Caco-2 (cell line): Measurements from ENCODE around the gene RASGRP1. TPM values are rescaled to one million over a fixed set of nuclear protein-coding genes. Genes with fewer than 3 reads are reported as not detected.

ENCODE experiments used
- BruUV-seq: library from RNA; stranded (reverse); fragments of 400-500 nt; replicated peaks from 2 replicates; lab custom pipeline; 2021; lab: Mats Ljungman, UMichigan
- CTCF ChIA-PET: fragments of 300-600 bp; sonication (Branson Sonifier 250); formaldehyde crosslinking; loops from one replicate; lab custom pipeline; 2022; ENCODE audit warnings: antibody characterized with exemption; lab: Charles Lee
- POLR2A ChIA-PET: fragments of 300-600 bp; sonication (Branson Sonifier 250); formaldehyde crosslinking; loops from one replicate; lab custom pipeline; 2022; ENCODE audit warnings: antibody characterized with exemption; lab: Charles Lee
- DNase-seq, 2 experiments: peaks; one replicate each; pipeline versions ENCODE4 v3.0.0 to v3.0.0-alpha.2; 2020 to 2022
- H3K27me3 ChIP-seq: replicated peaks from 2 replicates; pipeline ENCODE4 v1.6.0; 2011; ENCODE audit warnings: low read length; ENCODE audit not compliant: control insufficient read depth, insufficient read depth
- H3K36me3 ChIP-seq: 2 replicates; pipeline ENCODE4 v1.5.1; 2011; ENCODE audit warnings: low read length; ENCODE audit not compliant: control insufficient read depth, insufficient read depth
- H3K4me1 ChIP-seq: fragments of 250-450 bp; sonication (Bioruptor Pico); 2 replicates; pipeline ENCODE4 v1.5.1; 2020; ENCODE audit warnings: mild to moderate bottlenecking
- H3K4me3 ChIP-seq: 2 replicates; pipeline ENCODE4 v1.5.1; 2011; ENCODE audit warnings: low read depth, mild to moderate bottlenecking, control low read depth, low read length
- H3K9me3 ChIP-seq: fragments of 250-450 bp; sonication (Bioruptor Pico); 2 replicates; pipeline ENCODE4 v1.5.1; 2020; ENCODE audit warnings: mild to moderate bottlenecking, moderate library complexity
- H3K27ac Mint-ChIP-seq: one replicate; pipeline ENCODE4 v1.8.0; 2022; ENCODE audit warnings: mixed read lengths; ENCODE audit not compliant: unreplicated experiment
- H3K27me3 Mint-ChIP-seq: one replicate; pipeline ENCODE4 v1.8.0; 2022; ENCODE audit warnings: mixed read lengths; ENCODE audit not compliant: insufficient read depth, unreplicated experiment
- H3K36me3 Mint-ChIP-seq: one replicate; pipeline ENCODE4 v1.8.0; 2022; ENCODE audit warnings: mild to moderate bottlenecking, mixed read lengths; ENCODE audit not compliant: insufficient read depth, unreplicated experiment
- H3K4me1 Mint-ChIP-seq: one replicate; pipeline ENCODE4 v1.8.0; 2022; ENCODE audit warnings: low read depth, mixed read lengths; ENCODE audit not compliant: unreplicated experiment
- H3K4me3 Mint-ChIP-seq: one replicate; pipeline ENCODE4 v1.8.0; 2022; ENCODE audit warnings: mild to moderate bottlenecking, moderate library complexity, mixed read lengths; ENCODE audit not compliant: unreplicated experiment
- H3K9me3 Mint-ChIP-seq: one replicate; pipeline ENCODE4 v1.8.0; 2022; ENCODE audit warnings: mixed read lengths; ENCODE audit not compliant: unreplicated experiment
- CTCF ChIP-seq, 2 experiments: fragments of 200-600 bp in 1 of 2; IDR thresholded peaks; 1 replicate in 1 of 2; 2 replicates in 1 of 2; pipeline versions ENCODE4 v1.5.1 to v1.8.0; 2011 to 2022; ENCODE audit warnings: antibody characterized with exemption in 1 of 2, control low read depth in 1 of 2, inconsistent platforms in 1 of 2, low read depth in 1 of 2, low read length in 1 of 2, mild to moderate bottlenecking in 1 of 2, moderate library complexity in 1 of 2; ENCODE audit not compliant: insufficient read depth in 1 of 2, severe bottlenecking in 1 of 2, unreplicated experiment in 1 of 2
- intact Hi-C: fragments of 100-400 bp; cut with micrococcal nuclease; formaldehyde crosslinking; loops from one replicate; pipeline ENCODE4 v1.10.0; 2022; ENCODE audit not compliant: unreplicated experiment
- total RNA-seq: library from RNA; stranded (reverse); gene quantifications from 2 replicates; pipeline ENCODE4 v1.2.3, GENCODE V29; 2022

RASGRP1 gene
- total RNA-seq, 1 experiment from 2014 or later, result 7.3 TPM

GRCh38 chr15:38565287-38565670 is 665 bp upstream of the RASGRP1 start:
- Mint-ChIP-seq H3K27me3 (no peaks in the 10 kb centered on the region), H3K27ac (no peak overlapping the region), H3K4me1 (no peaks in the 10 kb centered on the region), H3K4me3 (peak overlapping the region; percentile 88), H3K9me3 (no peaks in the 10 kb centered on the region), H3K36me3 (no peaks in the 10 kb centered on the region)
- Histone ChIP-seq H3K4me3 (no peak overlapping the region), H3K9me3 (no peaks in the 10 kb centered on the region), H3K4me1 (no peaks in the 10 kb centered on the region), H3K36me3 (no peaks in the 10 kb centered on the region), H3K27me3 (no peaks in the 10 kb centered on the region)
- no peak for TF ChIP-seq CTCF (IDR thresholded peaks at IDR 0.05; ENCODE audit: insufficient read depth in 1 of 2, low read depth in 1 of 2, low read length in 1 of 2, severe bottlenecking in 1 of 2, unreplicated experiment in 1 of 2)
- ChIA-PET CTCF (interaction anchor here (0.8 to 1.2 kb wide), 3 partner anchors 82 to 137 kb away, joined by 3 read pairs; no protein-coding TSS in a partner anchor), POLR2A (no interaction called here)
- DNase-seq, result no peak
- BruUV-seq, result no TSS peak
- intact Hi-C loops, result loop anchor here (2.0 kb wide), 1 partner anchor 124 kb away; no protein-coding TSS in a partner anchor

GRCh38 chr15:38563723-38564519 is 693 bp downstream of the RASGRP1 start:
- no peaks in the 10 kb centered on the region for H3K27me3 ChIP-seq

More at GRCh38 chr15:38563723-38564519, 693 bp downstream of the RASGRP1 start:
- Mint-ChIP-seq H3K27ac (no peak overlapping the region), H3K4me3 (peak overlapping the region; percentile 88), H3K4me1 (no peaks in the 10 kb centered on the region), H3K9me3 (no peaks in the 10 kb centered on the region), H3K27me3 (peaks cover 2% of the 10 kb centered on the region), H3K36me3 (no peaks in the 10 kb centered on the region)
- no TSS peak for BruUV-seq
- H3K9me3 ChIP-seq, result no peaks in the 10 kb centered on the region
- ChIA-PET CTCF (interaction anchor here (0.6 to 1.9 kb wide), 27 partner anchors 8 to 138 kb away, joined by 3 to 30 read pairs (median 4); partner anchors contain the start of gene FAM98B), POLR2A (interaction anchor here (1.0 kb wide), 1 partner anchor 83 kb away, joined by 5 read pairs; no protein-coding TSS in a partner anchor)
- H3K4me3 ChIP-seq, result peak overlapping the region; percentile 75
- H3K4me1 ChIP-seq, result no peaks in the 10 kb centered on the region
- peak; percentile 88 to 94 for TF ChIP-seq CTCF (IDR thresholded peaks at IDR 0.05; ENCODE audit: insufficient read depth in 1 of 2, low read depth in 1 of 2, low read length in 1 of 2, severe bottlenecking in 1 of 2, unreplicated experiment in 1 of 2)
- DNase-seq, result peak; percentile 47 to 83
- no peaks in the 10 kb centered on the region for H3K36me3 ChIP-seq
- intact Hi-C loops, result loop anchor here (1.0 to 2.0 kb wide), 5 partner anchors 65 to 123 kb away; no protein-coding TSS in a partner anchor
